ENCODE data around the gene MAP3K5. TPM values are rescaled to one million over a fixed set of nuclear protein-coding genes. Genes with fewer than 3 reads are reported as not detected.

MAP3K5 gene
- total RNA-seq, 2 experiments from 2014 or later: 9.2 to 11.0 TPM

GRCh38 chr6:136552054-136552453 is 240.2 kb downstream of the MAP3K5 start:
- ChIA-PET POLR2A (no interaction called here), CTCF (no interaction called here)

- CTCF ChIA-PET: interaction anchor here (0.6 to 1.3 kb wide), 3 partner anchors 10 to 395 kb away, joined by 3 read pairs; no protein-coding TSS in a partner anchor
- POLR2A ChIA-PET: no interaction called here
Observed at GRCh38 chr6:136551103-136551502, 241.2 kb downstream of the MAP3K5 start.

- POLR2A ChIA-PET: interaction anchor here (0.6 kb wide), 1 partner anchor 699 kb away, joined by 3 read pairs; no protein-coding TSS in a partner anchor
Observed at GRCh38 chr6:136550330-136551071, 241.8 kb downstream of the MAP3K5 start, which contains the start of gene MAP7. Gene MAP7 (minus strand): TSS chr6:136550422. CDS start chr6:136550408, 14 bp downstream.

GRCh38 chr6:136550045-136550329 is 242.3 kb downstream of the MAP3K5 start:
- POLR2A ChIA-PET: interaction anchor here (0.6 kb wide), 1 partner anchor 698 kb away, joined by 3 read pairs; no protein-coding TSS in a partner anchor
- CTCF ChIA-PET: interaction anchor here (0.6 to 1.3 kb wide), 5 partner anchors 9 to 42 kb away, joined by 3 to 6 read pairs (median 3); no protein-coding TSS in a partner anchor

More at GRCh38 chr6:136550330-136551071, 241.8 kb downstream of the MAP3K5 start, which contains the start of gene MAP7:
- CTCF ChIA-PET: interaction anchor here (0.6 to 1.3 kb wide), 7 partner anchors 9 to 395 kb away, joined by 3 to 6 read pairs (median 3); no protein-coding TSS in a partner anchor

- POLR2A ChIA-PET: no interaction called here
- CTCF ChIA-PET: interaction anchor here (0.6 to 1.3 kb wide), 5 partner anchors 8 to 42 kb away, joined by 3 to 6 read pairs (median 3); no protein-coding TSS in a partner anchor
Observed at GRCh38 chr6:136549300-136550044, 242.8 kb downstream of the MAP3K5 start.

GRCh38 chr6:136548582-136549299 is 243.5 kb downstream of the MAP3K5 start:
- ChIA-PET POLR2A (no interaction called here), CTCF (no interaction called here)

GRCh38 chr6:136547871-136548270 is 244.4 kb downstream of the MAP3K5 start:
- CTCF ChIA-PET: no interaction called here
- POLR2A ChIA-PET: no interaction called here

- ChIA-PET POLR2A (no interaction called here), CTCF (no interaction called here)
Observed at GRCh38 chr6:136547336-136547735, 244.9 kb downstream of the MAP3K5 start.

GRCh38 chr6:136546331-136546730 is 245.9 kb downstream of the MAP3K5 start:
- POLR2A ChIA-PET: no interaction called here

GRCh38 chr6:136544326-136544725 is 248.0 kb downstream of the MAP3K5 start:
- ChIA-PET POLR2A (no interaction called here), CTCF (no interaction called here)

More at GRCh38 chr6:136546331-136546730, 245.9 kb downstream of the MAP3K5 start:
- CTCF ChIA-PET: no interaction called here

GRCh38 chr6:136541395-136541794 is 250.9 kb downstream of the MAP3K5 start:
- ChIA-PET CTCF (interaction anchor here (1.5 kb wide), 1 partner anchor 9 kb away, joined by 3 read pairs; the partner anchor contains the start of gene MAP7), POLR2A (no interaction called here)

GRCh38 chr6:136539967-136540652 is 252.2 kb downstream of the MAP3K5 start:
- ChIA-PET POLR2A (no interaction called here), CTCF (interaction anchor here (1.2 kb wide), 1 partner anchor 10 kb away, joined by 3 read pairs; the partner anchor contains the start of gene MAP7)

GRCh38 chr6:136538836-136539235 is 253.4 kb downstream of the MAP3K5 start:
- CTCF ChIA-PET: interaction anchor here (1.2 kb wide), 1 partner anchor 11 kb away, joined by 3 read pairs; the partner anchor contains the start of gene MAP7

GRCh38 chr6:136535880-136536650 is 256.2 kb downstream of the MAP3K5 start:
- ChIA-PET CTCF (no interaction called here), POLR2A (no interaction called here)

More at GRCh38 chr6:136538836-136539235, 253.4 kb downstream of the MAP3K5 start:
- POLR2A ChIA-PET: no interaction called here

- CTCF ChIA-PET: interaction anchor here (1.2 kb wide), 1 partner anchor 32 kb away, joined by 3 read pairs; no protein-coding TSS in a partner anchor
- POLR2A ChIA-PET: no interaction called here
Observed at GRCh38 chr6:136535017-136535765, 257.1 kb downstream of the MAP3K5 start.

GRCh38 chr6:136534268-136534667 is 258.0 kb downstream of the MAP3K5 start:
- ChIA-PET CTCF (interaction anchor here (1.2 kb wide), 1 partner anchor 33 kb away, joined by 3 read pairs; no protein-coding TSS in a partner anchor), POLR2A (no interaction called here)

- ChIA-PET POLR2A (no interaction called here), CTCF (no interaction called here)
Observed at GRCh38 chr6:136533487-136533886, 258.8 kb downstream of the MAP3K5 start.

- CTCF ChIA-PET: no interaction called here
- POLR2A ChIA-PET: no interaction called here
Observed at GRCh38 chr6:136532030-136532429, 260.2 kb downstream of the MAP3K5 start.

Measured in activated CD8-positive, alpha-beta memory T cell treated with anti-CD3 and anti-CD28 coated beads for 36 hours (primary cell).